GM23338 (cell line): ENCODE data around the gene CACUL1. TPM values are rescaled to one million over a fixed set of nuclear protein-coding genes. Genes with fewer than 3 reads are reported as not detected.

Source experiments
- CREB1 ChIP-seq: fragments of 250-450 bp; sonication (Bioruptor Pico); IDR thresholded peaks from 2 replicates; pipeline ENCODE4 v1.5.0; 2020; ENCODE audit warnings: low read depth, mild to moderate bottlenecking, moderate library complexity
- ETS1 ChIP-seq: IDR thresholded peaks from 2 replicates; pipeline ENCODE4 v1.6.1; 2016; ENCODE audit warnings: antibody characterized with exemption
- EZH2 ChIP-seq: fragments of 200-600 bp; sonication (generic); IDR thresholded peaks from one replicate; pipeline ENCODE4 v1.8.0; 2017; ENCODE audit warnings: antibody characterized with exemption, mild to moderate bottlenecking, low read depth; ENCODE audit not compliant: unreplicated experiment
- EZH2phosphoT487 ChIP-seq: fragments of 200-600 bp; sonication (generic); IDR thresholded peaks from one replicate; pipeline ENCODE4 v1.8.1; 2018; ENCODE audit warnings: antibody characterized with exemption; ENCODE audit not compliant: unreplicated experiment
- JUNB ChIP-seq: IDR thresholded peaks from one replicate; pipeline ENCODE4 v1.6.1; 2016; ENCODE audit warnings: antibody characterized with exemption; ENCODE audit not compliant: unreplicated experiment
- NANOG ChIP-seq: IDR thresholded peaks from 2 replicates; pipeline ENCODE4 v1.6.1; 2016; ENCODE audit warnings: antibody characterized with exemption, borderline replicate concordance
- POLR2AphosphoS5 ChIP-seq: IDR thresholded peaks from 2 replicates; pipeline ENCODE4 v1.6.1; 2016; ENCODE audit warnings: antibody characterized with exemption, low read depth
- ZNF462 ChIP-seq: fragments of 250-450 bp; sonication (Bioruptor Pico); IDR thresholded peaks from 2 replicates; pipeline ENCODE4 v1.5.0; 2020; ENCODE audit warnings: mild to moderate bottlenecking, moderate library complexity
- polyA plus RNA-seq: library from polyadenylated mRNA; unstranded; fragments of >200 nt; fragmentation: Nextera tagmentation; extraction: Ambion mirVana; gene quantifications from 2 replicates; pipeline ENCODE4 v1.2.1, GENCODE V29; 2016
- total RNA-seq: library from RNA; depleted of rRNA; stranded (reverse); fragments of >200 nt; shearing (Covaris generic); gene quantifications from 2 replicates; pipeline ENCODE4 v1.2.3, GENCODE V29; 2014
- TF ChIP-seq, protein P1 (sequence below): IDR thresholded peaks from one replicate; pipeline ENCODE4 v1.6.1; 2018; ENCODE audit warnings: antibody characterized with exemption; ENCODE audit not compliant: unreplicated experiment
- TF ChIP-seq, protein P2 (sequence below), 2 experiments: fragments of 200-600 bp in 1 of 2; sonication (generic) in 1 of 2; conservative IDR thresholded peaks; 2 replicates each; pipeline versions ENCODE4 v1.5.1 to v1.6.1; 2016 to 2017; ENCODE audit warnings: antibody characterized with exemption in 2 of 2, low read depth in 2 of 2, mild to moderate bottlenecking in 2 of 2, moderate library complexity in 1 of 2

Gene CACUL1
- total and polyA plus RNA-seq, 2 experiments from 2014 or later, result 46.4 to 59.4 TPM

DNA sequence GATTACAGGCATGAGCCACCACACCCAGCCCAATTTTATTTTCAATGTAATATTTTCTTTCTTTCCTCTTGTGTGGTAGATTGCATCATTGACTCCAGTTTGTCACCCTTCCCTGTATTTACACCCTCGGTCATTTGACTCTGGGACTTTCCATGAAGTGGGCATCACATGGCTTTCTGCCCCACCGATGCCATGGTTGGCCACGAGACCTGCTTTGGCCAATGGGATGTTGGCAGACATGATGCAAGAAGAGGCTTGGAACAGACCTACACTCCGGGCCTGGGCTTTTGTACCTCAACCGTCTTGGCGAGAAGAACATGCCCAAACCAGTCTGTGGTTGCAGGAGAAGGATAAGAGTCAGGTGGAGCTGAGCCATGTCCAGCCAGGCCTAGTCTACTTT, 38.8 kb upstream of the CACUL1 start (continued):
- TF ChIP-seq ZNF462 (CRISPR knock-in tag) (no peak), EZH2phosphoT487 (no peak), CREB1 (no peak), NANOG (no peak), ETS1 (no peak), EZH2 (no peak), POLR2AphosphoS5 (no peak), JUNB (no peak)
- TF ChIP-seq, protein P1, sequence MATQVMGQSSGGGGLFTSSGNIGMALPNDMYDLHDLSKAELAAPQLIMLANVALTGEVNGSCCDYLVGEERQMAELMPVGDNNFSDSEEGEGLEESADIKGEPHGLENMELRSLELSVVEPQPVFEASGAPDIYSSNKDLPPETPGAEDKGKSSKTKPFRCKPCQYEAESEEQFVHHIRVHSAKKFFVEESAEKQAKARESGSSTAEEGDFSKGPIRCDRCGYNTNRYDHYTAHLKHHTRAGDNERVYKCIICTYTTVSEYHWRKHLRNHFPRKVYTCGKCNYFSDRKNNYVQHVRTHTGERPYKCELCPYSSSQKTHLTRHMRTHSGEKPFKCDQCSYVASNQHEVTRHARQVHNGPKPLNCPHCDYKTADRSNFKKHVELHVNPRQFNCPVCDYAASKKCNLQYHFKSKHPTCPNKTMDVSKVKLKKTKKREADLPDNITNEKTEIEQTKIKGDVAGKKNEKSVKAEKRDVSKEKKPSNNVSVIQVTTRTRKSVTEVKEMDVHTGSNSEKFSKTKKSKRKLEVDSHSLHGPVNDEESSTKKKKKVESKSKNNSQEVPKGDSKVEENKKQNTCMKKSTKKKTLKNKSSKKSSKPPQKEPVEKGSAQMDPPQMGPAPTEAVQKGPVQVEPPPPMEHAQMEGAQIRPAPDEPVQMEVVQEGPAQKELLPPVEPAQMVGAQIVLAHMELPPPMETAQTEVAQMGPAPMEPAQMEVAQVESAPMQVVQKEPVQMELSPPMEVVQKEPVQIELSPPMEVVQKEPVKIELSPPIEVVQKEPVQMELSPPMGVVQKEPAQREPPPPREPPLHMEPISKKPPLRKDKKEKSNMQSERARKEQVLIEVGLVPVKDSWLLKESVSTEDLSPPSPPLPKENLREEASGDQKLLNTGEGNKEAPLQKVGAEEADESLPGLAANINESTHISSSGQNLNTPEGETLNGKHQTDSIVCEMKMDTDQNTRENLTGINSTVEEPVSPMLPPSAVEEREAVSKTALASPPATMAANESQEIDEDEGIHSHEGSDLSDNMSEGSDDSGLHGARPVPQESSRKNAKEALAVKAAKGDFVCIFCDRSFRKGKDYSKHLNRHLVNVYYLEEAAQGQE, result no peak
- TF ChIP-seq, protein P2, sequence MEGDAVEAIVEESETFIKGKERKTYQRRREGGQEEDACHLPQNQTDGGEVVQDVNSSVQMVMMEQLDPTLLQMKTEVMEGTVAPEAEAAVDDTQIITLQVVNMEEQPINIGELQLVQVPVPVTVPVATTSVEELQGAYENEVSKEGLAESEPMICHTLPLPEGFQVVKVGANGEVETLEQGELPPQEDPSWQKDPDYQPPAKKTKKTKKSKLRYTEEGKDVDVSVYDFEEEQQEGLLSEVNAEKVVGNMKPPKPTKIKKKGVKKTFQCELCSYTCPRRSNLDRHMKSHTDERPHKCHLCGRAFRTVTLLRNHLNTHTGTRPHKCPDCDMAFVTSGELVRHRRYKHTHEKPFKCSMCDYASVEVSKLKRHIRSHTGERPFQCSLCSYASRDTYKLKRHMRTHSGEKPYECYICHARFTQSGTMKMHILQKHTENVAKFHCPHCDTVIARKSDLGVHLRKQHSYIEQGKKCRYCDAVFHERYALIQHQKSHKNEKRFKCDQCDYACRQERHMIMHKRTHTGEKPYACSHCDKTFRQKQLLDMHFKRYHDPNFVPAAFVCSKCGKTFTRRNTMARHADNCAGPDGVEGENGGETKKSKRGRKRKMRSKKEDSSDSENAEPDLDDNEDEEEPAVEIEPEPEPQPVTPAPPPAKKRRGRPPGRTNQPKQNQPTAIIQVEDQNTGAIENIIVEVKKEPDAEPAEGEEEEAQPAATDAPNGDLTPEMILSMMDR (conservative IDR thresholded peaks at IDR 0.05; ENCODE audit: low read depth in 2 of 2), result no peak
